Measurements from ENCODE around the gene PHF19. TPM values are rescaled to one million over a fixed set of nuclear protein-coding genes. Genes with fewer than 3 reads are reported as not detected.

The PHF19 gene
- polyA plus RNA-seq, 2 of the 4 experiments (the other 2 are of a cell fraction), result 50.7 to 102 TPM

- TF ChIP-seq HOXA7 (CRISPR knock-in tag; IDR thresholded peaks at IDR 0.05), result no peak
- TF ChIP-seq EHMT2 (IDR thresholded peaks at IDR 0.05; ENCODE audit: low read depth), result no peak
- no peak for TF ChIP-seq NFE2L2 (conservative IDR thresholded peaks at IDR 0.05; ENCODE audit: low read length)
- no peak for TF ChIP-seq HOXB13 (CRISPR knock-in tag; IDR thresholded peaks at IDR 0.05; ENCODE audit: low read depth)
- no peak for TF ChIP-seq HDAC2 (IDR thresholded peaks at IDR 0.05)
- no peak for TF ChIP-seq POLR2AphosphoS2 (conservative IDR thresholded peaks at IDR 0.05; ENCODE audit: low read length)
- no peak for TF ChIP-seq PHF8 (IDR thresholded peaks at IDR 0.05; ENCODE audit: borderline replicate concordance, low read depth)
- TF ChIP-seq CBX8 (IDR thresholded peaks at IDR 0.05), result no peak
- no peak for TF ChIP-seq HES2 (IDR thresholded peaks at IDR 0.05)
- TF ChIP-seq TP53 (CRISPR knock-in tag; IDR thresholded peaks at IDR 0.05), result no peak
- no peak for TF ChIP-seq MAFK (IDR thresholded peaks at IDR 0.05; ENCODE audit: partially characterized antibody)
- no peak for TF ChIP-seq ESRRA (IDR thresholded peaks at IDR 0.05; ENCODE audit: borderline replicate concordance, low read length)
- no peak for TF ChIP-seq RFX5 (IDR thresholded peaks at IDR 0.05)
- TF ChIP-seq ZC3H11A (IDR thresholded peaks at IDR 0.05), result no peak
- TF ChIP-seq NPAS2 (CRISPR knock-in tag; IDR thresholded peaks at IDR 0.05; ENCODE audit: borderline replicate concordance), result no peak
- TF ChIP-seq ELK1 (IDR thresholded peaks at IDR 0.05; ENCODE audit: low read depth, low read length), result no peak
- TF ChIP-seq SMC3 (IDR thresholded peaks at IDR 0.05), result no peak
- peak; percentile 59; the same call in 1 of the 2 replicates for TF ChIP-seq GATA3 (IDR thresholded peaks at IDR 0.05; ENCODE audit: borderline replicate concordance)
- TF ChIP-seq MYC (IDR thresholded peaks at IDR 0.05; ENCODE audit: borderline replicate concordance, low read length), result no peak
- TF ChIP-seq BCL3 (IDR thresholded peaks at IDR 0.05), result peak; percentile 74; the same call in 1 of the 3 replicates
- no peak for TF ChIP-seq CHD4 (IDR thresholded peaks at IDR 0.05; ENCODE audit: borderline replicate concordance)
- TF ChIP-seq MAX (IDR thresholded peaks at IDR 0.05), result peak; percentile 70
- no peak for TF ChIP-seq RARB (CRISPR knock-in tag; IDR thresholded peaks at IDR 0.05)
- no peak for TF ChIP-seq BHLHE40 (IDR thresholded peaks at IDR 0.05; ENCODE audit: low read depth, low read length)
- no peak for TF ChIP-seq USF2 (IDR thresholded peaks at IDR 0.05)
- peak; percentile 73; the same call in 1 of the 2 replicates for TF ChIP-seq MAZ (IDR thresholded peaks at IDR 0.05; ENCODE audit: borderline replicate concordance, low read depth, low read length)
Measured at GRCh38 chr9:120875954-120876841, 790 bp downstream of the PHF19 start (continued).

GRCh38 chr9:120875643-120875953, 1.4 kb downstream of the PHF19 start:
- Histone ChIP-seq H3K9me3 (no peaks in the 10 kb centered on the region), H3K4me2 (peak overlapping the region; percentile 93), H3K4me3 (peak overlapping the region; percentile 86), H3K4me1 (peaks cover 47% of the 10 kb centered on the region), H3K27ac (peak overlapping the region; percentile 99)
- ATAC-seq (peak; percentile 0 to 1; a peak in 2 of 6 replicates), FAIRE-seq (no peak), DNase-seq (ENCODE audit: low read depth in 1 of 2, low spot score in 1 of 2) (no peak)
- CTCF ChIA-PET, result interaction anchor here (1.2 to 1.7 kb wide), 3 partner anchors 11 to 44 kb away, joined by 3 read pairs; no protein-coding TSS in a partner anchor
- POLR2A ChIA-PET, result no interaction called here
- TF ChIP-seq SREBF2 (IDR thresholded peaks at IDR 0.05) (no peak), RAD21 (conservative IDR thresholded peaks at IDR 0.05 in 1 of 2, IDR thresholded peaks at IDR 0.05 in 1 of 2) (no peak), NFE2L2 (conservative IDR thresholded peaks at IDR 0.05; ENCODE audit: low read length) (no peak)
- WGBS (ENCODE audit: missing lambda C conversion rate), result 23% methylated on average over 7 of the region's 7 CpGs
